Spleen (tissue), 11 donors: ENCODE results near the gene DCAF6. TPM values are rescaled to one million over a fixed set of nuclear protein-coding genes. Genes with fewer than 3 reads are reported as not detected.

Source experiments
- DNase-seq: peaks from one replicate; pipeline ENCODE4 v3.0.0-alpha.2; 2020
- H3K27ac ChIP-seq, 8 donors: fragments of 200-600 bp; sonication (generic) in 7 of 8; 1 replicate in 4 of 8; 2 replicates in 4 of 8; pipeline versions ENCODE4 v1.5.0 to v1.8.0; 2016 to 2021; ENCODE audit warnings: inconsistent platforms in 4 of 8, mild to moderate bottlenecking in 4 of 8, moderate library complexity in 1 of 8
- H3K27me3 ChIP-seq, 7 donors: fragments of 200-600 bp; sonication (generic) in 6 of 7; replicated peaks in 1 of 7; 1 replicate in 4 of 7; 2 replicates in 3 of 7; pipeline versions ENCODE4 v1.5.0 to v1.8.0; 2016 to 2021; ENCODE audit warnings: inconsistent platforms in 3 of 7, mild to moderate bottlenecking in 1 of 7
- H3K36me3 ChIP-seq, 6 donors: fragments of 200-600 bp; sonication (generic) in 5 of 6; 1 replicate in 4 of 6; 2 replicates in 2 of 6; pipeline versions ENCODE4 v1.5.0 to v1.8.0; 2016 to 2021; ENCODE audit warnings: inconsistent platforms in 2 of 6
- H3K4me1 ChIP-seq, 6 donors: fragments of 200-600 bp; sonication (generic) in 5 of 6; 1 replicate in 3 of 6; 2 replicates in 3 of 6; pipeline versions ENCODE4 v1.5.0 to v1.8.0; 2016 to 2021; ENCODE audit warnings: inconsistent platforms in 3 of 6
- H3K4me3 ChIP-seq, 8 donors: fragments of 200-600 bp; sonication (generic) in 7 of 8; 1 replicate in 4 of 8; 2 replicates in 4 of 8; pipeline versions ENCODE4 v1.5.0 to v1.8.0; 2016 to 2021; ENCODE audit warnings: inconsistent platforms in 4 of 8, mild to moderate bottlenecking in 4 of 8, moderate library complexity in 2 of 8
- H3K9me3 ChIP-seq, 8 donors: fragments of 200-600 bp; sonication (generic) in 7 of 8; 1 replicate in 4 of 8; 2 replicates in 4 of 8; pipeline versions ENCODE4 v1.5.0 to v1.8.0; 2016 to 2021; ENCODE audit warnings: inconsistent platforms in 4 of 8
- CTCF ChIP-seq, 11 experiments: fragments of 200-600 bp in 7 of 11; fragments of 450-650 bp in 4 of 11; sonication (generic) in 4 of 11; IDR thresholded peaks in 8 of 11; conservative IDR thresholded peaks in 3 of 11; 1 replicate in 7 of 11; 2 replicates in 4 of 11; pipeline versions ENCODE4 v1.4.0 to v1.8.0; 2016 to 2021; ENCODE audit warnings: antibody characterized with exemption in 11 of 11, inconsistent platforms in 4 of 11, mild to moderate bottlenecking in 1 of 11
- POLR2A ChIP-seq, 3 donors: fragments of 450-650 bp; IDR thresholded peaks; one replicate each; pipeline ENCODE4 v1.5.1; 2017; ENCODE audit warnings: antibody characterized with exemption in 3 of 3, mild to moderate bottlenecking in 1 of 3
- POLR2AphosphoS5 ChIP-seq, 3 donors: sonication (generic); formaldehyde crosslinking; IDR thresholded peaks; one replicate each; pipeline ENCODE4 v1.5.1; 2017; ENCODE audit warnings: antibody characterized with exemption in 3 of 3
- WGBS, 5 donors: extraction: QIAGEN DNeasy Blood & Tissue Kit in 3 of 5; methylation state at CpG; one replicate each; pipeline versions ENCODE4 v1.1.5 to v1.1.7; 2013 to 2018; 5-methylcytosine and 5-hydroxymethylcytosine counted together
- intact Hi-C: fragments of 100-400 bp; cut with DNase I; formaldehyde crosslinking; loops from one replicate; pipeline ENCODE4 v1.15.0; 2023; ENCODE audit warnings: low total_unique reads
- polyA plus RNA-seq, 3 donors: library from polyadenylated mRNA; stranded (reverse); fragments of 200-250 nt; gene quantifications; one replicate each; pipeline ENCODE4 v1.2.1, GENCODE V29; 2013
- total RNA-seq, 7 donors: library from RNA; depleted of rRNA in 3 of 7; stranded (reverse); fragments of >200 nt in 3 of 7; fragmentation: NEBNext Ultra II Directional in 4 of 7; extraction: Animal tissue kit (Norgen Biotek cat#: 25700) in 4 of 7; gene quantifications; one replicate each; pipeline versions ENCODE4 v1.1.0 to v1.2.1, GENCODE V29; 2016 to 2021
- donor health status: healthy with polysubstance abuse.
- donor health status: DM: no; HTN: no; CAD: no; lungs with moderate emphysema.
- donor health status: DM: no; HTN: no; CAD: no.
- donor health status: Bipolar disorder and iron deficiency.
- donor health status: healthy.
- donor health status: DM: no; HTN: no; CAD: no.
- donor health status: DM: yes; HTN: yes; CAD: no.

The DCAF6 gene
- total and polyA plus RNA-seq, 10 donors: 19.2 to 76.6 (median 43.6) TPM

- H3K4me3 ChIP-seq: no peak overlapping the region
- H3K4me1 ChIP-seq: no peaks in the 10 kb centered on the region
- H3K36me3 ChIP-seq: peaks cover 0 to 65% (median 20%) of the 10 kb centered on the region in 6 donors
- intact Hi-C loops: no loop called here
- 88 to 96% (median 90%) methylated on average over 4 of the region's 4 CpGs for WGBS, 5 donors
- H3K27ac ChIP-seq: no peak overlapping the region
- no peak for DNase-seq
- H3K27me3 ChIP-seq: no peaks in the 10 kb centered on the region
- TF ChIP-seq POLR2AphosphoS5 (IDR thresholded peaks at IDR 0.05): no peak
- no peak for TF ChIP-seq POLR2A (IDR thresholded peaks at IDR 0.05)
- no peak for TF ChIP-seq CTCF (IDR thresholded peaks at IDR 0.05 in 8 of 11, conservative IDR thresholded peaks at IDR 0.05 in 3 of 11)
- H3K9me3 ChIP-seq: no peaks in the 10 kb centered on the region
Observed at GRCh38 chr1:167974698-167975097, 38.2 kb downstream of the DCAF6 start.

DNA sequence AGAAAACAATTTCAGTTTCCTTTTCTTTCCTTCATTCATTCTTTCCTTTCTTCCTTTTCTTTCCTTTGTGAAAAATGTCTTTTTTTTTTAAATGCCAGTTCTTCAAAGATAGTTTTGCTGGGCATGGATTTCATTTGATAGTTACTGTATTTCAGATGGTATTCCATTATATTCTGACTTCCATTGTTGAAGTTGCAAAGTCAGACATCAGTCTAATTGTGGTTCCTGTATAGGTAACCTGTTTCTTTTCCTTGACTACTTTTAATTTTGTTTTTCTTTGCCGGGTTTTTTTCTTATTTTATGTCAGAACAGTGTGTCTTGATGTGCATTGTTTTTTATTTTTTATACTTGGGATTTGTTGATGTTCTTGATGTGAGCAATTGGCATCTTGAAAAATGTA is 40.8 kb downstream of the DCAF6 start:
- Histone ChIP-seq H3K27me3 (no peaks in the 10 kb centered on the region), H3K27ac (no peak overlapping the region), H3K4me1 (no peaks in the 10 kb centered on the region), H3K4me3 (no peak overlapping the region), H3K9me3 (no peaks in the 10 kb centered on the region), H3K36me3 (peaks cover 0 to 68% (median 20%) of the 10 kb centered on the region in 6 donors)
- 95 to 100% (median 98%) methylated on average over 1 of the region's 1 CpG for WGBS, 5 donors
- intact Hi-C loops: no loop called here
- DNase-seq: no peak
- TF ChIP-seq POLR2A (IDR thresholded peaks at IDR 0.05) (no peak), CTCF (IDR thresholded peaks at IDR 0.05 in 8 of 11, conservative IDR thresholded peaks at IDR 0.05 in 3 of 11) (no peak), POLR2AphosphoS5 (IDR thresholded peaks at IDR 0.05) (no peak)

- WGBS, 5 donors: 95 to 98% (median 96%) methylated on average over 9 of the region's 9 CpGs
- TF ChIP-seq CTCF (IDR thresholded peaks at IDR 0.05 in 8 of 11, conservative IDR thresholded peaks at IDR 0.05 in 3 of 11) (no peak), POLR2A (IDR thresholded peaks at IDR 0.05) (no peak), POLR2AphosphoS5 (IDR thresholded peaks at IDR 0.05) (no peak)
- Histone ChIP-seq H3K4me3 (no peak overlapping the region), H3K27me3 (no peaks in the 10 kb centered on the region), H3K4me1 (peaks cover 0 to 8% (median 0%) of the 10 kb centered on the region in 6 donors), H3K36me3 (peaks cover 0 to 67% (median 5%) of the 10 kb centered on the region in 6 donors), H3K27ac (no peak overlapping the region), H3K9me3 (no peaks in the 10 kb centered on the region)
- DNase-seq: no peak
- intact Hi-C loops: no loop called here
Observed at GRCh38 chr1:167981933-167982332, 45.5 kb downstream of the DCAF6 start.

- TF ChIP-seq POLR2A (IDR thresholded peaks at IDR 0.05) (no peak), CTCF (IDR thresholded peaks at IDR 0.05 in 8 of 11, conservative IDR thresholded peaks at IDR 0.05 in 3 of 11) (no peak), POLR2AphosphoS5 (IDR thresholded peaks at IDR 0.05) (no peak)
- no peaks in the 10 kb centered on the region for H3K27me3 ChIP-seq
- no peak overlapping the region for H3K4me3 ChIP-seq
Observed at GRCh38 chr1:167983797-167984420, 47.4 kb downstream of the DCAF6 start.

More at GRCh38 chr1:167983797-167984420, 47.4 kb downstream of the DCAF6 start:
- peaks cover 0 to 69% (median 5%) of the 10 kb centered on the region in 6 donors for H3K36me3 ChIP-seq
- intact Hi-C loops: no loop called here
- no peak overlapping the region for H3K27ac ChIP-seq
- WGBS, 5 donors: 91 to 98% (median 97%) methylated on average over 2 of the region's 2 CpGs
- peaks cover 0 to 8% (median 0%) of the 10 kb centered on the region in 6 donors for H3K4me1 ChIP-seq
- no peaks in the 10 kb centered on the region for H3K9me3 ChIP-seq
- DNase-seq: no peak
